ENCODE data around the gene DPP6.

DNA sequence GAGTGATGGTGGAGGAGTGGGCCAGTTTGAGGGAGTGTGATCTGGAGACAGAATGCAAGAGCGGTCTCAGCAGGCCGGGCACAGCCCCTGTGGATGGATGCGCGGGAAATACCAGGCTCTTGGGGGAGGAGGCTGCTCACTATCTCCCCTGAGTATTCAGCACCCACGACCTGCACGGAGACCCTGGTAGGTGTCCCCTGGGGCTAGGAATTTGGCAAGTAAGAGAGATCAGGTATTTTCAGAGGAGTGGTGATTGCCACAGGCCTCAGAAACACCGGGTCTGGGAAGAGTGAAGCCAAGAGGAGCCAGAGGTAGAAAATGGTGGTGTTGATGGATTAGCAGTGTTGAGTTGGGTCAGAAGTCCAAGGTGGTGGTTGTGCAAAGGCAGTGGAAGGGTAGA is 524.4 kb downstream of the DPP6 start:
- TF ChIP-seq, protein P1, sequence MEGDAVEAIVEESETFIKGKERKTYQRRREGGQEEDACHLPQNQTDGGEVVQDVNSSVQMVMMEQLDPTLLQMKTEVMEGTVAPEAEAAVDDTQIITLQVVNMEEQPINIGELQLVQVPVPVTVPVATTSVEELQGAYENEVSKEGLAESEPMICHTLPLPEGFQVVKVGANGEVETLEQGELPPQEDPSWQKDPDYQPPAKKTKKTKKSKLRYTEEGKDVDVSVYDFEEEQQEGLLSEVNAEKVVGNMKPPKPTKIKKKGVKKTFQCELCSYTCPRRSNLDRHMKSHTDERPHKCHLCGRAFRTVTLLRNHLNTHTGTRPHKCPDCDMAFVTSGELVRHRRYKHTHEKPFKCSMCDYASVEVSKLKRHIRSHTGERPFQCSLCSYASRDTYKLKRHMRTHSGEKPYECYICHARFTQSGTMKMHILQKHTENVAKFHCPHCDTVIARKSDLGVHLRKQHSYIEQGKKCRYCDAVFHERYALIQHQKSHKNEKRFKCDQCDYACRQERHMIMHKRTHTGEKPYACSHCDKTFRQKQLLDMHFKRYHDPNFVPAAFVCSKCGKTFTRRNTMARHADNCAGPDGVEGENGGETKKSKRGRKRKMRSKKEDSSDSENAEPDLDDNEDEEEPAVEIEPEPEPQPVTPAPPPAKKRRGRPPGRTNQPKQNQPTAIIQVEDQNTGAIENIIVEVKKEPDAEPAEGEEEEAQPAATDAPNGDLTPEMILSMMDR (IDR thresholded peaks at IDR 0.05), result no peak
- no peak for TF ChIP-seq EZH2 (IDR thresholded peaks at IDR 0.05)

Data from neural progenitor cell (in vitro differentiated cells).